GM12891 (cell line): ENCODE results near the gene RNF152.

Experiments used
- PAX5 ChIP-seq: IDR thresholded peaks from 2 replicates; pipeline ENCODE4 v1.6.1; 2011; ENCODE audit warnings: low read length, moderate library complexity, mild to moderate bottlenecking; ENCODE audit not compliant: insufficient read depth, severe bottlenecking
- POLR2A ChIP-seq: IDR thresholded peaks from 2 replicates; pipeline ENCODE4 v1.6.1; 2011; ENCODE audit warnings: low read depth, low read length, control low read depth
- POLR2AphosphoS5 ChIP-seq: IDR thresholded peaks from 2 replicates; pipeline ENCODE4 v1.6.1; 2011; ENCODE audit warnings: low read depth, low read length, control low read depth
- POU2F2 ChIP-seq: IDR thresholded peaks from 2 replicates; pipeline ENCODE4 v1.6.1; 2011; ENCODE audit warnings: low read depth, mild to moderate bottlenecking, control low read depth, low read length, moderate library complexity
- SPI1 ChIP-seq: IDR thresholded peaks from 2 replicates; pipeline ENCODE4 v1.6.1; 2011; ENCODE audit warnings: low read depth, low read length, control low read depth
- TAF1 ChIP-seq: IDR thresholded peaks from 2 replicates; pipeline ENCODE4 v1.6.1; 2011; ENCODE audit warnings: low read depth, low read length, control low read depth

DNA sequence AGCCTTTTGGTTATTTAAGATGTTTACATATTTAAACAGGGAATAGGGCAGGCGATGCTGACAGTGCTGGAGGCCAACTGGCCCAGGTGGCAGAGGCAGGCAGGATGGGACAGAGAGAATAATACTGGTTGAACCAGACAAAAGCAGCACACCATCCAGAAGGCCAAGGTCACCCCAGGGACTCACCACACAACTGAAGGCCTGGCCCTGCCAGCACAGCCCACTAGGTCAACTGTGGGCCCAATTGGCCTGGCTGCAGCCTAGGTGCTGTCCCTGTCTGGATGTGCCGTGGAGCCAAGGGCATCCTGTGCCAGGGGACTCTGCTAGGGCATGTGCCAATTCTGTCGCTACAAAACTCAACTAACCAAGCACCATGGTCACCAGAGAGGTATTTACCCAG is 69.2 kb downstream of the RNF152 start:
- TF ChIP-seq POLR2A (no peak), PAX5 (no peak), POLR2AphosphoS5 (no peak), TAF1 (no peak), SPI1 (no peak), POU2F2 (no peak)
